HCEC 1CT (cell line): ENCODE data around the gene IL17RC.
"Not testable (repeated sequence)": the region's sequence is repeated elsewhere in the genome, so short reads cannot be mapped to it uniquely, and the experiment has no call there.

ENCODE experiments used
- DNase-seq: peaks from one replicate; pipeline ENCODE4 v3.0.0-alpha.2; 2017

IL17RC gene

GRCh38 chr3:9916734-9917680, at the start of gene IL17RC:
TSS of gene IL17RC (plus strand) at chr3:9917098. CDS start at chr3:9917316, 218 bp downstream.
- DNase-seq: peak; percentile 89

GRCh38 chr3:9867106-9867505, 49.8 kb upstream of the IL17RC start:
- DNase-seq: no peak

- DNase-seq: no peak
These were observed 46.9 kb upstream of the IL17RC start for GRCh38 chr3:9869955-9870354.

- peak; percentile 93 for DNase-seq
These were observed 45.9 kb upstream of the IL17RC start for GRCh38 chr3:9870978-9871377.

- DNase-seq: not testable (repeated sequence)
These were observed 44.8 kb upstream of the IL17RC start for GRCh38 chr3:9872067-9872466.

GRCh38 chr3:9875448-9875847, 41.5 kb upstream of the IL17RC start:
- DNase-seq: no peak

GRCh38 chr3:9876255-9876654, 40.6 kb upstream of the IL17RC start:
- not testable (repeated sequence) for DNase-seq

GRCh38 chr3:9876991-9877390, 39.9 kb upstream of the IL17RC start:
- no peak for DNase-seq

GRCh38 chr3:9878700-9879099, 38.2 kb upstream of the IL17RC start:
- DNase-seq: no peak

GRCh38 chr3:9879830-9880549, 36.9 kb upstream of the IL17RC start, which contains the start of gene CIDEC:
TSS of gene CIDEC (minus strand) at chr3:9880253. CDS start at chr3:9878486, 1,767 bp downstream.
- no peak for DNase-seq

GRCh38 chr3:9881441-9881840, 35.5 kb upstream of the IL17RC start:
- DNase-seq: no peak

GRCh38 chr3:9883706-9884554, 33.0 kb upstream of the IL17RC start:
- no peak for DNase-seq

GRCh38 chr3:9884555-9885165, 32.2 kb upstream of the IL17RC start:
- peak; percentile 88 for DNase-seq

GRCh38 chr3:9886328-9886727, 30.6 kb upstream of the IL17RC start:
- DNase-seq: no peak

- DNase-seq: no peak
These were observed 29.4 kb upstream of the IL17RC start for GRCh38 chr3:9887480-9887879.

GRCh38 chr3:9888540-9888939, 28.4 kb upstream of the IL17RC start:
- no peak for DNase-seq

- no peak for DNase-seq
These were observed 27.5 kb upstream of the IL17RC start for GRCh38 chr3:9889405-9889804.

- DNase-seq: peak; percentile 82
These were observed 26.4 kb upstream of the IL17RC start, which contains the start of gene JAGN1 for GRCh38 chr3:9890249-9891071. TSS of gene JAGN1 (plus strand) at chr3:9890610. CDS start at chr3:9890723, 113 bp downstream.

GRCh38 chr3:9891072-9891622, 25.8 kb upstream of the IL17RC start:
- no peak for DNase-seq

- DNase-seq: no peak
These were observed 23.2 kb upstream of the IL17RC start for GRCh38 chr3:9893739-9894138.

GRCh38 chr3:9895715-9896114, 21.2 kb upstream of the IL17RC start:
- DNase-seq: not testable (repeated sequence)
